ENCODE measurements around the gene KRT73. TPM values are rescaled to one million over a fixed set of nuclear protein-coding genes. Genes with fewer than 3 reads are reported as not detected.

The KRT73 gene
- total RNA-seq, 1 donor from 2014 or later: not detected

DNA sequence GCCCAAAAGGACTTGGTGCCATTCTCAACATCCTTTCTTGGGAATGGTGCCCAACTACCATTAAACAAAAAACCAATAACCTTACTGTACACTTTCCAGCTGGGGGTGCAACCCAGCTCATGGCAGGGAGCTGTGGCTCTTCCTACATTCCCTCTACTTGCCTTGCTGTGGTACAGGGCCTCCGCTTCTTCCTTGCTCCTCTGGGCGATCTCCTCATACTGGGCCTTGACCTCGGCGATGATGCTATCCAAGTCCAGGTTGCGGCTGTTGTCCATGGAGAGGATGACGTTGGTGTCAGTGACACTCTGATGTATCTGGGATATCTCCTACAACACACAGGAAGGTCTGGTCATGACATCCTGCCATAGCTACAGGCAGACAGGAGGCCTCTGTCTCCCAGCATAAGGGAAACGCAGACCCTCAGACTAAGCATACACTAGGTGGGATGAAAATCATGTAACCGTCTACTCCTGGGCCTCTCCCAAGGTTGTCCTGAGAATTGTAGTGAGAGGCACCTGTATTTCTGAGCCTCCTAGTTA lies 29.7 kb upstream of the KRT73 start:
- ATAC-seq (no peak), DNase-seq (ENCODE audit: missing footprints) (no peak)
- intact Hi-C loops (cut with DNase I): no loop called here

DNA sequence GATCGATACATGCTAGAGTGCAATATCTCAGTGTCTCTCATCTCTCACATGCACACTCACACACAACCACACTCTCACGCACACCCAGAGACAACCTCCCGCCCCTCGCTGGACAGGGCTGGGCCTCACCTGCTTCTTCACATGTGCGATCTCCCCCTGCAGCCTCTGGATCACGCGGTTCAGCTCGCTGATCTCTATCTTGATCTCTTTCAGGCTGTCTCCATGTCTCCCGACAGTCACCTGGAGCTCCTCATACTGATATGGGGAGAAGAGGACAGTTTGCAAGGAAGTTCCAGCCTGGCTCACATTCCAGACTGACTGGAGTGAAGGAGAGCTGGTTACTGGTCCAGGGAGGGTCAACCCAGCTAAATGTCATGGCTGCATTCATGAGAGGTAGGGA lies 29.2 kb upstream of the KRT73 start:
- intact Hi-C loops (cut with DNase I): no loop called here
- ATAC-seq (no peak), DNase-seq (ENCODE audit: missing footprints) (no peak)

GRCh38 chr12:52646613-52647012 lies 28.3 kb upstream of the KRT73 start:
- DNase-seq (ENCODE audit: missing footprints) (no peak), ATAC-seq (no peak)
- intact Hi-C loops (cut with DNase I): no loop called here

GRCh38 chr12:52645982-52646381 lies 27.6 kb upstream of the KRT73 start:
- ATAC-seq (no peak), DNase-seq (ENCODE audit: missing footprints) (no peak)
- intact Hi-C loops (cut with DNase I): no loop called here

DNA sequence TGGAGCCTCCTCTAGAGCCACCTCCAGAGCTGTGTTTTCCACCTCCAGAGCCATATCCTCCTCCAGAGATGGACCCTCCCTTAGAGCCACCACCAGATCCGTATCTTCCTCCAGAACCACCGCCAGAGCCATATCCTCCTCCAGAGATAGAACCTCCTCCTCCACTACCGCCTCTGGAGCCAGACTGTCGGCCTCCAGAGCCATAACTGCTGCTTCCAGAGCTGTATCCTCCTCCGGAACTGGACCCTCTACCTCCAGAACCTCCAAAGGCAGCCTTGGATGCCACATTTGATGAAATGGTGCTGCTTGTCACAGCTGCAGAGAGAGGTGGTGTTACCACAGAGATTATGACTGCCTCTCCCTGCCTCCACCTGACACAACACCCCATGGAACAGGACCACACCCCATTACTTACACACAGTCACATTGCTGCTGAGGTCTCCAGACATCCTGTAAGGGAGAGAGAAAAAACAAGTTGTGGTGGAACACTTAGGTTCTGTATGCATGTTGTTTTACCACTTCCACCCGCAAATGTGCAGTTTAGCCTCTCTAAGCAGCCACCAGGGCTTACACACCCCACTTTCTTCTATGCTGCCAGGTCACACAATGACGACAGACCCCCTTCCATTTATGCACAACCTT lies 26.9 kb upstream of the KRT73 start:
- ATAC-seq: no peak
- DNase-seq (ENCODE audit: missing footprints): no peak
- intact Hi-C loops (cut with DNase I): no loop called here

DNA sequence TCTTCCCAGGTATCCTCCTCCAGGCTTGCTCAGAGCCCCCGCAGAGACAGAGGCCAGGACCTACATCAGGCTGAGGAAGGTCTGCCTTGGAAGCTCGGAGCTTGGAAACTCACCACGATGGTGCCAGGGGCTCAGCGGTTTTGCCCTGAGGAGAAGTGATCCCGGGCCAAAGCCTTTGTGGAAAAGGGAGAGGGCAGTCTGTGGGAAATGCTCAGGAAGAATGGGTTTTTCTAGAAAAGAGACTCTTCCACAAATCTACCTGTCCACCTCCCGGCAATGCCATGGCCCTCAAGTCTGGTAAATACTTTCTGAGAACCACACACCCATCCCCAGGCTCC lies 25.7 kb upstream of the KRT73 start:
- DNase-seq (ENCODE audit: missing footprints): no peak
- intact Hi-C loops (cut with DNase I): no loop called here
- no peak for ATAC-seq

DNA sequence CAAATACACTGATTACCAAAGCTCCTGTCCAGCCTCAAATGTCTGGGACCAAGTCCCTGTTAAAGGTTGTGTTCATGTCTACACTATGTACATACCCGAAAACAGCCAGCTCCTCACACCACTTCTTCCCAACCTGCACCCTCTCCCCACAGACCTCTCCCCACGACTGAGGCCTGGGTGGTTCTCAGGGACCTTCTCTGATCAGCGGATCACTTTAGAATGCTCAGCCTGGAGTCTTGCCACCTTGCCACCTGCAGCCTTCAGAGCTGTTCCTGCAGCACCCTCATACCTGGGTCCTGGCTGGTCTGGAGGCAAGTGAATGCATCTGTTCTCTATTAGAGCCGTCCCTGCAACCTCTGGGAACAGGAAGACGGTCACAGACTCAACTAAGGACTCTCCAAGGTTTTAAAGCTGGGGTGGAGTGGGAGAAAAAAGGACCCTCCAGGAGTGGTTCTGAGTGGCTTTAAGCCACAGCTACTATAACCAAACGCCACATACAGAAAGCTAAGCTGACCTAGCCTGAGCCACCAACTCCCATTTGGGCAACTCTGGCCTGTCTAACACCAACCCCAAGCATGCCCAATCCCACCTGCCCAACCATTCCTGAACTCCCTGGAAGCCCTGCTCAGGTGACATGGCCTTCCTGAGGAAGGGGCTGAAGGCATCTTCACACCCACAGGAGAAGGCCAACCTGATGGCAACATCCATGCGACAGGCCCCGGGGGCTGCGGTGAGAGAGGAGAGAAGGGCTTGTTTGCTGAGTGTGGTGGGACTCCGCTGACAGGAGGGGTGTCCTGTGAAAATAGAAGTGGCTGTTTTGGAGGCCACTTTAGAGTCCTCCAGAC lies 25.1 kb upstream of the KRT73 start:
- ATAC-seq: no peak

DNA sequence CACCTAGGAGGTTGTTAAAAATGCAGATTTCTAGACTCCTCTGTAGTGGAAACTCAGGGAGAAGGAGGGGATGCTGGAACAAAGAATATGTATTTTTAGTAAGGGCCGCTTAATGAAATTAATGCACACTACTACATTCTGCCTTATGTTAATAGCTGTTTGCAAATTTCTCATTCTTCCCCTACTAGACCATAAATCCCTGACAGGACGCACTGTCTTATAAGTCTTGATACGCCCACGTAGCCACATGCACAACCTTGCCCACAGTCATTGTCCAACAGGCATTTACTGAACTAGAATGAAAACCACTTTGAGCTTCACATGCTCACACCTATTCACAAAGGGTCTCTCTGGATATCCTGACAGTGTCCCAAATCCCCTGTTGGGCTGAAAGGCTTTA lies 23.1 kb upstream of the KRT73 start:
- DNase-seq (ENCODE audit: missing footprints): no peak
- intact Hi-C loops (cut with DNase I): no loop called here
- no peak for ATAC-seq

More for the DNA sequence above, 25.1 kb upstream of the KRT73 start:
- intact Hi-C loops (cut with DNase I): no loop called here
- no peak for DNase-seq (ENCODE audit: missing footprints)

DNA sequence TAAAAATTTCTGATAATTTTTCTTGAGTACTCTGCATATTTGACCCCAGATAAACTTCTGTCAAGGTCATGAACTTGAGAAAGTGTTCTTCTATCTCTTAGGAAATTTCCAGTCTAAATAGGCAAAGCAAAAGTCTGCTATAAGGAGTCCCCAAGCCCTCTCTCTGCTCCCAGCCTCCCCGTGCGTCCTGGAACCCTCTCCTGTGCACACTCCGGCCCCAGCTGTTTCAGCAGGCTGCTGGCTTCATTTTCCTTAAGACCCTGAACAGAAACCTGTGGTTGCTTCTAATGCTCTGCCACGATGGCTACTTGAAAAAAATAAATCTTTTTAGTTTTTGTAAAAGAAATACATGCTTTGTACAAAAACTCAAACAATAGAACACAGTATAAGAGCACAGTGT lies 18.9 kb upstream of the KRT73 start:
- intact Hi-C loops (cut with DNase I): no loop called here
- ATAC-seq (no peak), DNase-seq (ENCODE audit: missing footprints) (no peak)

DNA sequence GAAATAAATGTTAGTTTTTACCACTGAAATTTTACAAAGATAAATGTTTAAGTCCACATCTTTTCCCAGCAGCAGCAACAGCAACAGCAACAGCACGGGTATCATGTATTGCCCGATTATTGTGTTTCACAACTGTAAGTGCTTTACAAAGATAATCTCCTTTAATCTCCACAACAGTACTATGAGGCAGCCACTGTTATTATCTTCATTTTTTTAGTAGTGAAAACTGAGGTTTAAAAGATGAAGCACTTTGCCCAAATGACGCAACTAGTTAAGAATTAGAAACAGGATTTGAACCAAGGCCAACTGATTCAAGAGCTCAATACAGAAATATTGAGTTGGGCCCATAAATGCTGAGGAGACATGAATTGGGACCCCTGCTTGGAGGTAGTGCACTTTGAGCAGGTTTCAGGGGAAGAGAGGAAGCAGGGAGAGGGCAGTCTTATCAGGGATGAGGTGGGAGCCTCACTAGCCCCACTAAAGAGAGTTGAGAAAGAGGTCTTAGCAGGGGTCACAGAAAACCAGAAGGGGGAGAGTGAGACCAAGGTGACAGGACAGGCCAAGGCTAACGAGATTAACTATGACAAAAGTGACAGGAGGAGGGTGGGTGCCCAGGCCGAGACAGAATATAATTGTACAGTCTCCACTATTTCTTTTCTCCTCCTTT lies 18.4 kb upstream of the KRT73 start:
- DNase-seq (ENCODE audit: missing footprints): no peak
- ATAC-seq: no peak
- intact Hi-C loops (cut with DNase I): no loop called here

- ATAC-seq (no peak), DNase-seq (ENCODE audit: missing footprints) (no peak)
- intact Hi-C loops (cut with DNase I): no loop called here
Measured at GRCh38 chr12:52636189-52636588, 17.8 kb upstream of the KRT73 start.

GRCh38 chr12:52634266-52635056 lies 16.1 kb upstream of the KRT73 start:
- intact Hi-C loops (cut with DNase I): no loop called here
- ATAC-seq: peak; percentile 95

DNA sequence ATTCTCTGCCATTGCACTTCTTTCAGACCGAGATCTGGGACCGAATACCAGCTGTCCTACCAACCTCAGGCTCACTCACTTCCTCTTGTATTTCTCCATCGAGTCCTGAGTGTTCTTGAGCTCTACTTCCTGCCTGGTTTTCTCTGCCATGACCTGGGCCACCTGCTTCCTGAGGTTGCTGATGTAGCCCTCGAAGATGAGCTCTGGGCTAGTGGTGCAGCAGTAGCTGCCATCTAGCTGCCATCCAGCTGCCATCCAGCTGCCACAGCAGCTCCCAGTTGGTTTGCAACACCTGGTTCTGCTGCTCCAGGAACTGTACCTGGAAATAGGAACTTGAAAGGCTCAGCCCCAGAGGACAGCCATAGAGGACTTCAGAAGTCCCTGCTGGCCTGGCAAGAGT lies 15.0 kb upstream of the KRT73 start:
- intact Hi-C loops (cut with DNase I): no loop called here
- DNase-seq (ENCODE audit: missing footprints) (no peak), ATAC-seq (no peak)

More at GRCh38 chr12:52634266-52635056, 16.1 kb upstream of the KRT73 start:
- DNase-seq (ENCODE audit: missing footprints): peak; percentile 87

GRCh38 chr12:52632656-52633055 lies 14.3 kb upstream of the KRT73 start:
- intact Hi-C loops (cut with DNase I): no loop called here
- DNase-seq (ENCODE audit: missing footprints): no peak
- ATAC-seq: no peak

DNA sequence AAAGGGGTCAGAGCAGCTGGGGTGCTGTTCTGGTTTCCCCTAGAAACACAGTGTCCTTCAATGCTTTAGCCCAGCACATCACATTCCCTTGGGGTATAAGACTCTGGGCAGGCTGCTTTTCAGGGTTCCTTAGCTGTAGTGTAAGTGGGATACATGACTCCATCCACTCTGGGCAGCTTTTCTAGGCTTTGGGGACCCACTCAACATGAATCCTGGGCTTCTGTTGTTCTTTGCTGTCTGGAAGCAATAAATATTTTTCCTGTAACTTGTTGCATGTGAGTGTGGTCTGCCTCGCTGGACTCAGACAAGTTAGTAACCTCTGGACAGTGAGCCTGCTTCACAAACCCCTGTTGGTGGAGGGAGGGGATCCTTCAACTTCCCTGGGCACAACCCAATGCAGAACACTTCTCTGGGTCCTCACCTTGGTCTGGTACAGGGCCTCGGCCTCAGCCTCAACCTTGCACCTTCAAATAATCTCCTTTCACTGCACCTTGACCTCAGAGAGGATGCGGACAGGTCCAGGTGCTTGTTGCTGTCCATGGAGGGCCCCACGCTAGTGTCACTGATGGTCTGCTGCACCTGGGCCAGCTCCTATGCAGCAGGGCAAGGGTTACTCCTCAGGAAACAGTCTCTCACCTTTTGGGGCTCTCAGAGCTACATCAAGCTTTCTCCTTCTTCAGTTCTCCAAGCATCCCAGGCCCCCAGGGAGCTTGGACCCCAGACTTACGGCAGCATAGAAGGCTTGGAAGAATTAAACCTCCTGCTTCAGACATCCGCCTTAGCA lies 13.5 kb upstream of the KRT73 start:
- intact Hi-C loops (cut with DNase I): no loop called here
- no peak for DNase-seq (ENCODE audit: missing footprints)
- no peak for ATAC-seq

- intact Hi-C loops (cut with DNase I): no loop called here
- ATAC-seq (no peak), DNase-seq (ENCODE audit: missing footprints) (no peak)
Measured at GRCh38 chr12:52631264-52631663, 12.9 kb upstream of the KRT73 start.

DNA sequence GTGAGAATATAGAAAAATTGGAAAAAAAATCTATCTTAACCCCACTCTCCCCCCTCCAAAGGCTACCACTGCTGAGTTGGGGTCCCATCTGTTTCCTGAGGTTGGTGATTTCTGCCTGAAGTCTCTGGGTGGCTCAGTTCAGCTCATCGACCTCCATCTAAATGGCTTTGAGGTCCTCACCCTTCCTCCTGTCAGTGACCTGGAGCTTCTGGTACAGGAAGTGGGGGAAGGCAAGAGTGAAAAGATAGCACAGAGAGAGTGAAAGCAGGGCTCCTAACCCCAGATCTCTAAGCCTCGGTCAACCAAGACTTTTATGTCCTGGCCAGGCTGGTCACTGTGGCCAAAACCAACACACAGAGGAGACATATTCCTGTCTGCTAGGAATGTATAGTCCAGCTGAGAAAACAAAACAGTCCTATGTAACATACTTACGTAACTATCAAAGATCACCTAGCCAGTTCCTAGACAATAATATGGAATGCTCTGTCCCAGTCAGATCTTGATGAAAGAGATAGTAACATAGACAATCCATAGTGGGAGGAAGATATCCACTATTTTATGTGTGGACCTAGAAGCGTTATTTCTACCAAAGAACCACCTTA lies 12.3 kb upstream of the KRT73 start:
- DNase-seq (ENCODE audit: missing footprints): no peak
- no peak for ATAC-seq
- intact Hi-C loops (cut with DNase I): no loop called here

GRCh38 chr12:52630008-52630500 lies 11.7 kb upstream of the KRT73 start:
- no peak for DNase-seq (ENCODE audit: missing footprints)

More at GRCh38 chr12:52630008-52630500, 11.7 kb upstream of the KRT73 start:
- intact Hi-C loops (cut with DNase I): no loop called here
- ATAC-seq: no peak

All from Right ventricle myocardium inferior (tissue), 1 donor.